Right renal cortex interstitium (tissue), 3 donors: ENCODE results near the gene PTN. TPM values are rescaled to one million over a fixed set of nuclear protein-coding genes. Genes with fewer than 3 reads are reported as not detected.

Experiments
- DNase-seq, 3 donors: peaks; one replicate each; pipeline ENCODE4 v3.0.0-alpha.2; 2013; ENCODE audit warnings: low read depth in 3 of 3, low spot score in 2 of 3
- polyA plus RNA-seq, 3 donors: library from polyadenylated mRNA; unstranded; fragments of 120-200 nt; gene quantifications; one replicate each; pipeline ENCODE4 v1.2.1, GENCODE V29; 2013; ENCODE audit not compliant: insufficient read length in 3 of 3

PTN gene
- polyA plus RNA-seq, 3 donors = 197 to 231 (median 216) TPM

- DNase-seq = no peak
These were observed 17.6 kb downstream of the PTN start for GRCh38 chr7:137325927-137326326.

DNA sequence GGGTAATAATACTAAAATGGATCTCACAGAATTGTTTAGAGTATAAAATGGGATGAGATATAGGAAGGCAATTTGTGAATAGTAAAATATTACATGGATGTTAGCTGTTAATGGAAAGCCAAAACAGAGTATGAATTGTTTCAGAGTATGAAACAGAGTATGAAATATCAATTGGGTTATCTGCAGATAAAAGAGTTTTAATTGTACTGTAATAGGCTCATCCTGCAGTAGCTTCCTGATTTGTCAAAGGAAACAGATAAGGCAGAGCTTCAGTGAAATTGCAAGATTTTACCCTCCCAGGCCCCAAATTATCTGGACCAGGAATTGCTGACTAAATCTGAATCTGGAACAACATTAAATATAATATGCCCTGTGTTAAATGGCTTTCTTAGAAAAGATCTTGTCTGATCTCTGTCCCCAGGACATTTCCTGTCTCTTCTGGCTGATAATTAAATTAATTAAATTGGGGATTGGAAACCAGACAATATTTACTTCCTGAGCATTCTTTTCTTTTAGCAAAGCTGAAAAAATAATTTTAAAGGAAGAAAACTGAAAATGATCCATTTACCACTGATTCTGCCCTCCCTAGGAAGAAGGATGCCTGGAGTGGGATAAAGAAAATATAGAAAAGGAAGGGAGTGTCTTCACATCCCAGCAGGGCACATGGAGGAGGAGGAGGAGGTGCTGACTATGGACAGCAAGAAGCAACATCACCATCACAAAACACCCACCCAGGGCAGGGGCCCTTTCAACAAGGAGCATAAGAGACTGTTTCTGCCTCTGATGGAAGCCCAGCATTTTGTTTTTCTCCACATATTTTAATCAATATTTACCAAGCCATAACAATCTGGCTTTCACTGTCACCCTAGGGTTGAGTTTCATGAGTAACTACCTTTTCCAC is 18.5 kb downstream of the PTN start:
- DNase-seq = no peak

- DNase-seq = no peak
These were observed 26.7 kb downstream of the PTN start for GRCh38 chr7:137316648-137317353.

- no peak for DNase-seq
These were observed 30.3 kb downstream of the PTN start for GRCh38 chr7:137313201-137313600.

DNA sequence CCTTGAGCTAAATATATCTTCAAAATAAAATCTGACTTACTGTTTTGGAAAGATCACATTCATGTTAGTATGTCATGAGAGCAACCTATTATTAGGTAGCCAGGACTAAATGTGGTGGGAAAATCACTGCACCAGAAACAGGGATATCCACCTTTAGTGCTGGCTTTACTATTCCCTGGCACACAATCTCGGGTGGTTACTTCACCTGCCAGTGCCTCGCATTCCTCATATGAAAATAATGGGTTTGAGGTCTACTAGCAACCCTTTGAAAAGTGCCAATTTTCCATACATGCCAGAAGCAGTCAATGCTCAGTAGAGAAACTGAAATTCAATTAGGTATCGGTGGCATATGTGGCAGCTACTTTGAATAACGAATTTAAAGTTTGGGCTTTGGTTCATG is 36.8 kb downstream of the PTN start:
- DNase-seq = no peak

DNA sequence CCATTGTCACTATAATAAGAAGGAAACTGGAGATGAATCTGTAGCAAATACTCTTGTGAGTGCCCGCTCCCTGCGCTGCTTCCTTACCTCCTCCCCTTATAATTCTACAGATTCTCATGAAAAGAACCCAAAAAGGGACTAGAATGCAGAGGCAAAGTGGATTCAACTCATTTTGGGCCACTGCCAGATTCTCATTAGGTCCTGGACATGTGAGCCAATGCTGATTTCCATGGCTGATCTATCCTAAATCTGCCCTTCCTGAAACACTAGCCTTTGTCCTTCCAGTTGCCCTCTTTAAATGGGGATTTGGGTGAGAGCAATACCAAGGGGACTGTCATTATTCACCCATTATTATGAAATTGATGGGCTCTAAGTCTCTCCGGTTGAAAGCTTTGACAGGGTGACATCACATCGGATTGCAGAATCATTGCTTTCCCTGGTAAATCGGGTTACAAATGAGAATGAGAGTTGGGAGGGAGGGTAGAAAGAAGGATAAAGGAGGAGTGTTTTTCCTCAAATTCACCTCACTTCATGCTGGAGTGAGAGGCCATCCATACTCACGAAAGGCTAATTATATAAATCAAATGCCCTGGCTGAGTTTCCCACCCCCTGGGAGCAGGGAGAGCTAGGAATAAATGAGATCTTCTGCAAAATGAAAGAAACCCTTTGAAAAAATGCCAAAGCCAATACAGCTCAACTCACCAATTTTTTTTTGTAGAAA is 37.5 kb downstream of the PTN start:
- DNase-seq = no peak

- no peak for DNase-seq
These were observed 38.8 kb downstream of the PTN start for GRCh38 chr7:137304624-137305235.

- no peak for DNase-seq
These were observed 39.4 kb downstream of the PTN start for GRCh38 chr7:137304165-137304564.

DNA sequence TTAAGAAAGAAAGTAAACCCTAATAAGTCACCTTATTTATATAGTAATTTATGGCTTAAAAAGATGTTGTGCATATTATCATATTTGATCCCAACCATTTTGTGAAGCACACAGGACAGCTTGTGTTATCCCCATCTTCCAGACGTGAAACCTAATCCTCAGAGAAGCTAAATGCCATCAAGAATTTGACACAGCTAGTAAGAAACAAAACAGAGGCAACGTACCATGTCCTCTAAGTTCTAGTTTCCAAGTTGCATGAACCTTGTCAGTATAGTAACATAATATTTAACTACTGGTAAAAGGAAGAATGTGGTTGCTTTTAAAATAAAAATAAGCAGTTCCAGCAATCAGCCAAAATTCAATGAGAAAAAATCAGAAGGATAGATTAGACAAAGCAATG is 41.5 kb downstream of the PTN start:
- no peak for DNase-seq

DNA sequence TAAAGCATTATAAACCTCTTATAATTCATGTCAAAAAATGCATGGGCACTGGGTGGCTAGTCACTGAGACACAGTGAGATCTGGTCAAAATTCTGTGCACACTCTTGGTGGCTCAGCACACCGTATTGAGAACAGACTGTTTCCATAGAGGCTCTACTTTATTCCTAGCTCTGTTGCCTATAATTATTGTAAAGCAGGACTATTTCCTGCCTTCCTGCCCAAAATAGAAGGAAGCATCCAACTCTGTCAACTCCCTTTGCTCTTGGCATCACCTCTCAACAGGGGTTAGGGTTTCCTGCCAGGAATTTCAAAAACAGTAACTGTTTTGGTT is 45.1 kb downstream of the PTN start:
- no peak for DNase-seq

DNA sequence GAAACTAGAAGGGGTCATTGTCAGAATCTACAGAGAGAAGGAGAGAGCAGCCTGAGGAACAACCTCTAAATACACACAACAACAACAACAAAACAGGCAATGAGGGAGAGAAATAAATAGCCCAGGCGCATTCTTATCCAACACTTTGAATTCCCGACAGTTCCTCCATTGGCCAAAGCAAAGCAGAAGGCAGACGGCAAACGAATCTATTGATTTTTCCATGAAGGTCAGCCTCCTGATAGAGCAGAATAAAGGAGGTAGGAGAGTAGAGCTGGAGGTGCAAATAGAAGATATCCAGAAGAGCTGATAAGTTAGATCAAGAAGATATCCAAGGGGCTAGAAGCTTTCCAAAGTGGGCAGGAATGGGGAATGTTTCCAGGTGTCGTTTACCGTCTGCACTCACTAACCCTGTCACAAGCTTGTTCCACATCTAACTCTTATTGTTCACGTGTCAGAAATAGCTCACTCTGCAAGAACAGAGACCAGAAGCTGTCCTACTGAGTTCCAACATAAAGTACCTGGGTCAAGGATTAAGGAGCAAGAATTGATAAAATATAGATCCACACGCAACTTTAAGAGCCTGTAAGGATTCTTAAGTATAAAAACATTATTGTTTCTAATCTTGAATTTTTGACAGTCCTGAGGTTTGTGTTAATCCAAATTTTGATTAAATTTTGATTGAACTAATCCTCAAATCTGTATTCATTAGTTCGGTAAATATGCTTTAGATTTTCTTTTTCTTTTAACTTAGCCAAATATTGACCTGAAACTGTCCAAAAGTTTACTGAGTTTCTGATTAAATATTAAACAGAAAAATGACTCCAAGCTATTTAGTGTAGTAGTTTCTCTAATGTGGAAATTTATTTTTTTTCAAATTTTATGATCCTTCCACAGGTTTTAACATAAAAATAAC is 45.7 kb downstream of the PTN start:
- no peak for DNase-seq

DNA sequence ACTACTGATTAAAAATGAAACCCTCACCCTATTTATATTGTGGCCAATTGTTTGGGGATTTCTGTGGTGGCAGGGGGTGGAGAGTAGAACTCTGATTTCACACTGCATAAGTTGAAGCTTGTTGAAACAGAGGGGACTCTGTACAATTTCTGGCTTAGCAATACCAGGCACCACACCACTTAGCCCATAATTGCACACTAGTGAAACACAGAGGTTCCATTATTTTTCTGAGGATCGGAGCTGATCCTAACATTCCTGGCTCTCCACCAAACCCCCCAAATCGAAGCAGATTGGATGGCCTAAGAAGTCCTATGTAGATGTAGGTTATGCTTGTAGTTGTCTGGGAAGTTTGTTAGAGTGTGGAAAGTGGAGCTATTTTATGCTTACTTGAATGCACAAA is 47.0 kb downstream of the PTN start:
- no peak for DNase-seq

- DNase-seq = no peak
These were observed 47.7 kb downstream of the PTN start for GRCh38 chr7:137295739-137296324.

DNA sequence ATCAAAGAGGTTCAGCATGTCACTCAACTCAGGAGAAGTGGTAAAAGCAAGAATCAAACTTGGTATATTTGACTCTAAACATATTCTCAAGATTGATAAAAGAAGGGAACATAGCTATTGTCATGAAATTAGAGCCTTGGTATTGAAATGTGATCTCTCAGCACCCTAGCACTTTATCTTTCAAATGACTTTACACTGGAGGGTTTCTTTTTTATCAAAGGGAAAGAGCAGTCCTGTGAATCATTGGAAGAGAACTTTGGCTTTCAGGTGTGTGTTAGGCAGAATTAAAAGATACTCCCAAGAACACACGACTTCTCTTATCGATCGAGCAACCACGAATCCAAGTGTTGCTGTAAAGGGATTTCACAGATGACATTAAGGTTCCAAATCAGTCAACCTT is 54.4 kb downstream of the PTN start:
- no peak for DNase-seq

DNA sequence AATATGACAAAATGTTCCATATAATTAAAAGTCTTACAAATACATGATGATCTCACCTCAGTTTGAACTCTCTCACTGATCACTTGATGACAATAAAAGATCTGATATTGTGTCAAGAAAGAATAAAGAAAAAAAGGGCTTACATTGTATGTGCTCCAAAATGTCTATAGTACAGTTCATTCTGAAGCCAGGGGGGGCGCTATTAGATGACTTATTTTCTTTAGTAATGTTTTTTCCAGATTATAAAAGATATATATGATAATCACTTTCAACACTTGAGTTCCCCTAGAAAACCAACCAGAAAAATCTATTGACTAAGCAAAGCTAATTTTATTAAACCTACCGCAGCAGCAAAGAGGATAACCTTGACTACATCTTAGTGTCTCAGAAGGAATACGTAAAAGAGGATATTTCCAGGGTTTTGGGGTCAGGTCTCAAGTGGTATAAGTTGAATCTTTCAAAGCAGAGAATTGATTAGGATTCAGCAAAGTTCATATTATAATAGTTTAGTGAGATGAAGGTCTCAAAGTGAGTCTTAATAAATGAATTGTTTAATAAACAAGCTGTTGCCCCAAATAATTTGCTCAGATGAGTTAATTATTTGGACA is 55.8 kb downstream of the PTN start:
- no peak for DNase-seq

- DNase-seq = no peak
These were observed 60.4 kb downstream of the PTN start for GRCh38 chr7:137283153-137283552.

GRCh38 chr7:137282043-137282442 is 61.5 kb downstream of the PTN start:
- no peak for DNase-seq

DNA sequence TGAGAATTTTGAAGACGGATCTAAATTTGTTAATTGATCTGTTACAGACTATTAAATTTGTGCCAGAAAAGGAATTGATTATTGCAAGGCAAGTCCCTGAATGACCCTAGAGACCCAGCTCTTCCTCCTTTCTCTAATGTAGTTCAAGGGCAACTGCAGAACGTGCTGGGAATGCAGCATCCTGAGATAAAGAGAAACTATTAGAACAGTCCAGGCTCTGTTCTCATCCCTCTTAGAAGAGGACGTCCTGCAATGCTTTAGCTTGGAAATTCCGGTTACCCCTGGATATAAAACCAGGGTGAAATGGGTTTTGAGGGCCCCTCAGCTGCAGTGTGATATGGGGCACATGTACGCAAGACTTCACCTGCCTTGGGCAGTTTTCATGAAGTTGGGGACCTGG is 67.3 kb downstream of the PTN start:
- DNase-seq = no peak

DNA sequence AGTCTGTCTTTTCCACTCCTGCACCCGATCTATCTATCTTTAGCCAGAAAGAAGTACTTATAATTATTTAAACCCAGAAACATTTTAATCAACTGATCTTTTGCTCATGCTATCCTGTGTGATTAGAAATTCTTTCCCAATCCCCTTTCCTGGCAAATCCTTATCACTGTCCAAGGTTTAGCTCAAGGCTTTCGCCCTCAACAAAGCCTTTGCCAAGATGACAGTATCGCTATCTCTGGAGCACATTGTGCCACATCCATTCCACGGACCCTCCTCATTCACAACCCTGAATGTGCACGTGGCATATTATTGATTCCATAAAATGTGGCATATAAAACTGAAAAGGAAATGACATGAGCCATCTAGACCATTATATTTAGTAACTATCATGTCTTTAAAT is 71.3 kb downstream of the PTN start:
- no peak for DNase-seq
